ENCODE results near the gene MCM9.

Gene MCM9

DNA sequence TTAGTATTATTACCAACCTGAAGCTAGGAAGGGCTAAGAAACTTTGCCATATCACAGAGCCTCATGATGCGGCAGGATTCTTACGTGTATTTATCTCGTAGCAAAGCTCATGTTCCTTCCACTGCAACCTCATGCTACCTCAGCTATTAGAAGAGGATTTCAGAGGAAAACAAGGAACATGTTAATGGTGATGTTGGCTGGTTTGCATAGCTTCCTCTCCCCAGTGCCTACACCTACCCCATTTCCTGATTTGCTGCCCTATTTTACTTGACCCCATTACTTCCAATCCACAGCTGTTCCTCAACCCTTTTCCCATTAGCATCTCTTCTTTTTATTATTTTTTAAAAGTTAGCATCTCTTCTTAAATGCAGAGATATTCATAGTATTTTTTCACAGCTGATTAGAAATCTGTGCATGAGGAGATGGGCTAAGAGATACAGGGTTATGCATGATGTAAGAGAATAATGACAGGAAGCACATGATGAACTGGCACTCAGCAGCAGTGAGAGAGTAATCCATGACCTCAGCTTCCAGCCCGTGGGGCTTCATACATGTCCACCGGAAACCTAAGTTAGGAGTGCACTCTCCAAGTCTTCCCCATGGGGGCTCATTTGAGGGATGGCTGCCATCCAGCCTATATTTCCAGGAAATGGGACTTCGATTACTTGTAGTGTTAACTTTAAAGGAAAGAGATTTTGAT is 147.1 kb downstream of the MCM9 start:
- DNase-seq (ENCODE audit: low spot score): no peak
- TF ChIP-seq, protein P1, sequence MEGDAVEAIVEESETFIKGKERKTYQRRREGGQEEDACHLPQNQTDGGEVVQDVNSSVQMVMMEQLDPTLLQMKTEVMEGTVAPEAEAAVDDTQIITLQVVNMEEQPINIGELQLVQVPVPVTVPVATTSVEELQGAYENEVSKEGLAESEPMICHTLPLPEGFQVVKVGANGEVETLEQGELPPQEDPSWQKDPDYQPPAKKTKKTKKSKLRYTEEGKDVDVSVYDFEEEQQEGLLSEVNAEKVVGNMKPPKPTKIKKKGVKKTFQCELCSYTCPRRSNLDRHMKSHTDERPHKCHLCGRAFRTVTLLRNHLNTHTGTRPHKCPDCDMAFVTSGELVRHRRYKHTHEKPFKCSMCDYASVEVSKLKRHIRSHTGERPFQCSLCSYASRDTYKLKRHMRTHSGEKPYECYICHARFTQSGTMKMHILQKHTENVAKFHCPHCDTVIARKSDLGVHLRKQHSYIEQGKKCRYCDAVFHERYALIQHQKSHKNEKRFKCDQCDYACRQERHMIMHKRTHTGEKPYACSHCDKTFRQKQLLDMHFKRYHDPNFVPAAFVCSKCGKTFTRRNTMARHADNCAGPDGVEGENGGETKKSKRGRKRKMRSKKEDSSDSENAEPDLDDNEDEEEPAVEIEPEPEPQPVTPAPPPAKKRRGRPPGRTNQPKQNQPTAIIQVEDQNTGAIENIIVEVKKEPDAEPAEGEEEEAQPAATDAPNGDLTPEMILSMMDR (IDR thresholded peaks at IDR 0.05; ENCODE audit: extremely low read depth, missing control alignments): no peak

DNA sequence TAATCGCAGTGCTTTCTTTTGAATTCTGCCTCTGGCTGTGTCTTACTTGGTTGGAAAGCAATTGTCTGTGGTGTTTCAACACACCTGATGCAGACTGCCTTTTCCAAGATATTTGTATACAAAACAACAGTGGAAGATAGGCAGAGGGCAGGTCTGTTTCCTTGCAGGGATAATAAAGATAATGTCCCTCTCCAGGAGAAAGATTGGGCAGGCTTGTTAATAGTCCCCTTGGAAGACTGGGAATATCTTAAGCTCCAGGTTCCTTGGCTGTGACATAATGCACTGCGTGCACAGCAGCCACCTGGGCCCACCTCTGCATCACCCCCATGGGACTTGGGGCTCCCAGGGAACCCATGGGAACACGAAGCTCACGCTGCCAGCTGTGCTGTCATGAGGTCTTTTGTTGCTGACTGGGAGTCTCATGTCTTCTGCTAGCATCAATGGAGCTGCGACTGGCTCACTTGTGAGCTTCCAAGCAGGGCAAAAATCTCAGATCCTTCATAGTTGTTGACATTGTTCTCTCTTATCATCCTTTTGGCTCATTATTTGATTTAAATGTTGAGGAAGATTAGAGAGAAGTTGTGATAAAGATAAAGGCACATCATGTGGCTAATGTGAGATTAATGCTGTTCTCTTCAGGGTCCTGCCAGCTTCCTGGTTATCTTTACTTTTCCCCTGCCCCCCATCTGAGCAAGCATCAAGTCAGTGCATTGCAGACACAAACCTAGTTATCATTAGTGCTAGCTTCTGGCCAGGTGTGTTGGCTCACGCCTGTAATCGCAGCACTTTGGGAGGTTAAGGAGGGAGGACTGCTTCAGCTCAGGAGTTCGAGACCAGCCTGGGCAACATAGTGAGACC is 148.1 kb downstream of the MCM9 start:
- DNase-seq (ENCODE audit: low spot score): no peak

DNA sequence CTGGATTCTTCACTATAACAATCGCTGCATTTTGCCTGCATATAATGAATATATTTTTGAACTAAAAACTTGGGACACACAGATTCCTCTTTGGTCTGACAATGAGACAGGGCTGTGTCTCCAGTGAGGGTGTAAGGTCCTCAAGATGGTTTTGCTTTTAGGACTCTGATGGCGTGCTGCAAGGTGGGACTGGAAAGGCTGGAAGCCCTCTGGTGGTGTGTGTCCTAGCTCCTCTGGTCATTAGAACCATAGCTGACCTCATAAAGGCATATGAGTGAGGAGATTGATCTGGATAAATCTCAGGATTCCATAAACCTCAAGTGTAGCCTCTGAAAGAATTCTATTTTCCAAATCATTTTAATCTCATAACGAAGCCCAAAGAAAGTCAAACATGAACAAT is 149.4 kb downstream of the MCM9 start:
- DNase-seq (ENCODE audit: low spot score): no peak
- TF ChIP-seq, protein P1 (IDR thresholded peaks at IDR 0.05; ENCODE audit: extremely low read depth, missing control alignments): no peak

More for the DNA sequence above, 148.1 kb downstream of the MCM9 start:
- TF ChIP-seq, protein P1 (IDR thresholded peaks at IDR 0.05; ENCODE audit: extremely low read depth, missing control alignments): no peak

DNA sequence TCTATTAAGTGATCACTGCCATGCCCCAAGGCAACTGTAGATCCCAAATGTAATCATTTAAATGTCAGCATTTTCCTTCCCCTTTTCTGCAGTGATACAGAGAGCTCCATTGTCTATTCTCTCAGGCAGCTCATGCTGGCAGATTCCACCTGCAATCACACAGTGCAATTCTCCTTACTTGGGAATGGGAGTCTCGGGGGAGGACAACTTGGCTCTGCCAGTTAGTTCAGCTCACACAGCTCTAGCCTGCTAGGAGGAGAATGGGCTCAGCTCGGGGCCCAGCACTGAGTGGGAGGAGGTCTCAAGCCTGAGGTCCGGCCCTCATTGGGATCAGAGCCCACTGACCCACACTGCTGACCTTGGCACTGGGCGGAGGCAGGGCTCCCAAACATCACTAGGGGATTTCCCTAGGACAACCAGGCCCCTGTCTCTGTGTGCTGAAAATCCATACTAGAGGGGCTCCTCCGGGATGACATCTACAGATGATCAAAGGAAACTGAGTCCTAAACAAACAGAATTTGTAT is 150.3 kb downstream of the MCM9 start:
- DNase-seq (ENCODE audit: low spot score): no peak
- TF ChIP-seq, protein P1 (IDR thresholded peaks at IDR 0.05; ENCODE audit: extremely low read depth, missing control alignments): no peak

DNA sequence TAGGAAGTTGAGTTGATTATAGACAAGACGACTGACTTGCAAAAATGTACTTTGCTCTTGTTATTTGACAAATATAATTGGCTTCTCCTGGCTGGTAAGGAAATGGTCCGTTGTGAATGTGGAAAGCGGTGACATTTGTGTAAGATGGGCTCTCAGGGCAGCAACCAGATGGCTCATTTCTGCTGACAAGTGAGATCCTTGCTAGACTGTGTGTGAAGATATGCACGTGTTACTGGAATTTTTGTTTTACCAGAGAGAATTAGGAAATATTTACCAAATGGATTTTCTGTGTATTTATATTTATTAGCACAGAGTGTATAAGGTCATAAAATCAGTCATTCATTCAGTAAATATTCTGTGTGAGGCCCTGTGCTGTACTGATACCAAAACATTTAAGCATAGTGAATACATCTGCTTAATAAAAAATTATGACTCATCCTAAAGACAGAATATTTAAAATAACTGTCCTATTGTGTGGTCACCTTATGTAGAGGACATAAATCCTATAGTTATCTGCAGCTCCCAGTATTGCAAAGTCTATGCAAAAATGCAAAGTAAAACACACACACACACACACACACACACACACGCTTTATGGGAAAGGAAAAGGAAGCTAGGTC is 150.9 kb downstream of the MCM9 start:
- TF ChIP-seq, protein P1 (IDR thresholded peaks at IDR 0.05; ENCODE audit: extremely low read depth, missing control alignments): no peak
- no peak for DNase-seq (ENCODE audit: low spot score)

DNA sequence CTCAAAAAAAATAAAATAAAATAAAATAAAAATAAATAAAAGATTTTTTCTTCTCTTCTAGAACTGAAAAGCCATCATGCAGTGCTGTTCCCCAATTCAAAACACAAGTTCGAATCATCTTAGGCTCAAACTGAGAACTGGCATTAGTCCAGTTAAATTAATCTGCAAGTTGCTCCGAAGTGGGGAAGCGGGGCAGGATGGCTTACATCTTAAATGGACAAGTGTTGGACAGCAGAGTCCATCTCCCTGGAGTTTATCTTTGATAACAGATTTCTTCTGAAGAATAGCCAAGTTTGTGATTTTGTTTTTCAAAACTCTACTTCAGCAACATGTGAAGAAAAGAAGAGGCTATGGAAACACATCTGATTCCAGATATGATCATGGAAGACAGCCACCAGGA is 152.3 kb downstream of the MCM9 start:
- no peak for DNase-seq (ENCODE audit: low spot score)
- TF ChIP-seq, protein P1 (IDR thresholded peaks at IDR 0.05; ENCODE audit: extremely low read depth, missing control alignments): no peak
